ENCODE measurements around the gene RASSF7.
"Not testable (repeated sequence)": the region's sequence is repeated elsewhere in the genome, so short reads cannot be mapped to it uniquely, and the experiment has no call there.

RASSF7 gene, protein sequence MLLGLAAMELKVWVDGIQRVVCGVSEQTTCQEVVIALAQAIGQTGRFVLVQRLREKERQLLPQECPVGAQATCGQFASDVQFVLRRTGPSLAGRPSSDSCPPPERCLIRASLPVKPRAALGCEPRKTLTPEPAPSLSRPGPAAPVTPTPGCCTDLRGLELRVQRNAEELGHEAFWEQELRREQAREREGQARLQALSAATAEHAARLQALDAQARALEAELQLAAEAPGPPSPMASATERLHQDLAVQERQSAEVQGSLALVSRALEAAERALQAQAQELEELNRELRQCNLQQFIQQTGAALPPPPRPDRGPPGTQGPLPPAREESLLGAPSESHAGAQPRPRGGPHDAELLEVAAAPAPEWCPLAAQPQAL

GRCh38 chr11:560305-561147 is at the start of gene RASSF7, which contains the start of gene LMNTD2:
Gene RASSF7, plus strand, starts transcription at chr11:560970. Its CDS starts 799 bp downstream, at chr11:561769.
Gene LMNTD2, minus strand, starts transcription at chr11:560738. Its CDS starts 22 bp downstream, at chr11:560716.
- DNase-seq (ENCODE audit: low spot score): peak; percentile 94

- DNase-seq (ENCODE audit: low spot score): no peak
Observed at GRCh38 chr11:512761-513595, 47.8 kb upstream of the RASSF7 start.

GRCh38 chr11:514606-515005 is 46.2 kb upstream of the RASSF7 start:
- no peak for DNase-seq (ENCODE audit: low spot score)

DNA sequence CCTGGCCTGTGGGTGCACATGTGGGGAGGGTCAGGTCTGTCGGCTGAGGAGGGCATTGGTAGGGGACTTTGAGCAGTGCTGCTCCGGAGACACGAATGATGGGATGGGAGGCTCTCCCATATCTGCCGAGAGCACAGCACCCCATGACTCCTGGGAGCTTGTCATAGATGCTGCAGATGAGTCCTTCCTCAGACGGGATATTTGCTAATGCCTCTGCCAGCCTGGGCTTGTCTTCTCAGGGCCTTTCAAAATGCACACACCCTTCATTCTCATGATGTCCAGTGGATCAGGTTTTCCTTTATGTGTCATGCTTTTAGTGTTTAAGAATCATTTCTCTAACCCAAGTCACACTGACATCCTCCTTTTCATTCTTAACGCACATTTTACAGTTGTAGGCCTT is 45.6 kb upstream of the RASSF7 start:
- no peak for DNase-seq (ENCODE audit: low spot score)

DNA sequence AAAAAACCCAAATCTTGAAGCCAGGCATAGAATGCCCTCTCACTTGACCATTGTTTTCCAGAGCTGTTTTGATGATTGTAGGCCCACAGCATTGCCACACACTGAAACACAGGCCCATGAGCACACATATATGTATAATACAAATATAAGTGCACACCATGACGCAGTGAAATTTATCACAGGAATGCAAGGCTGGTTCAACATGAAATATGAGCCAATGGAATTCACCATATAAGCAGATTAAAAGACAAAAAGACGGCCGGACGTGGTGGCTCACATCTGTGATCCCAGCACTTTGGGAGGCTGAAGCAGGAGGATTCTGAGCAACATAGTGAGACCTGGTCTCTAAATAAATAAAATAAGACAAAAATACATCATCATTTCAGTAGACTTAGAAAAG is 44.4 kb upstream of the RASSF7 start:
- DNase-seq (ENCODE audit: low spot score): no peak

- DNase-seq (ENCODE audit: low spot score): not testable (repeated sequence)
Observed at GRCh38 chr11:516918-517685, 43.7 kb upstream of the RASSF7 start.

DNA sequence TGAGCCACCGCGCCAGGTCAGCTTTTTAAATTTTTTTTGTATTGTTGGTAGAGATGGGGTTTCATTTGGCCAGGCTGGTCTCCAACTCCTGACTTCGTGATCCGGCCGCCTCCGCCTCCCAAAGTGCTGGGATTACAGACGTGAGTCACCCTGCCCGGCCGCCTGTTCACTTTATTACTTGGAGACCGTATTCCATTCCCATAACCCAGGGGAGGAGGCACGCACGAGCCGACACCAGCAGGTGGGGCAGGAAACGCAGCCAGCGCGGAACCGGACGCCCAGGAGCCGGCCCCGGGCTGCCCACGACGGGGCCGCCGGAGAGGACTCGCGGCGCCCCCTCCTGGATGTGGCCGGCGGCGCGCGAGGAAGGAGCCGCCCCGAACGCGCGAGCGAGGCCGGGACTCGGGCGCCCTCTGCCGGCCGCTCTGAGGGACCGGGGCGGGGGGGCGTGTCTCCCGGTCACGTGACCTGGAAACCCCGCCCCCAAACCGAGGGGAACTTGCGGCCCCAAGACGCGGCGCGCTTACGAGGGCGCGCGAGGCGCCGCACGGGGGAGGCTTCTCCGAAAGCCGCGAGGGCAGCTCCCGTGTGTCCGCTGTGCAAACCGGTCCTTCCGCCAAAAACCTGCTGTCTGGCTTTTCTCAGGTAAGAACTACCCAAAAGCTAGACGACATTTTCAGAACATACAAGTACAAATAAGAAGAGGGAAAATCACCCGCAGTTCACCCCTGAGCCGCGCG is 42.1 kb upstream of the RASSF7 start:
- peak; percentile 94 for DNase-seq (ENCODE audit: low spot score)

DNA sequence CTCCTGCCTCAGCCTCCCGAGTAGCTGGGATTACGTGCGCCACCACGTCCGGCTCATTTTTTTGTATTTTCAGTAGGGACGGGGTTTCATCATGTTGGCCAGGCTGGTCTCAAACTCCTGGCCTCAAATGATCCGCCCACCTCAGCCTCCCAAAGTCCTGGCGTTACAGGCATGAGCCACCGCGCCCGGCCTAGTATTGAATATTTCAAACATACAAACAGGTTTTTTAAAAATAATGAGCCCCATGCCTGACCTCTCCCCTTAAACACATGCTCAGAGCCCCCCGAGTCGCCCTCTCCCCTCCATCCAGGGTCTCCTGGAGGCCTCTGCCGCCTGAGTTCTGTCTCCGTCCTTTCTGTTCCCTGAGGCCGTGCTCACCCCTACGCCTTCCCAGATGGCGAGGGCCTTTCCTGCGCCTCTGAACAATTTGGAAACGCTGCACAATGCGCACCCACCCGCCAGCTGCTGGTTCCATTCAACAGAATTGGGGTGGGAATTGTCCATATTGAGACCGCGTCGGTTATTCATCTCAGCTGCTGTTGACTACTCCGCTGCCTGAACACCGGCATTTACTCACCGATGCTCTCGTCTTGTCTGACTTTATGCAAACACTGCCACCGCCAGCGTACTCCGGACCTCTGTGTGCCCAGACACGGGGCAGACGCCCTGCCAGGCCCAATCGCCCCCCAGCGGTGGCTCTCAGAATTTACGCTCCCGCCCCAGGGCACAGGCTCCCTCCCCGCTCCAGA is 40.2 kb upstream of the RASSF7 start:
- DNase-seq (ENCODE audit: low spot score): no peak

GRCh38 chr11:521177-521688 is 39.5 kb upstream of the RASSF7 start:
- DNase-seq (ENCODE audit: low spot score): no peak

DNA sequence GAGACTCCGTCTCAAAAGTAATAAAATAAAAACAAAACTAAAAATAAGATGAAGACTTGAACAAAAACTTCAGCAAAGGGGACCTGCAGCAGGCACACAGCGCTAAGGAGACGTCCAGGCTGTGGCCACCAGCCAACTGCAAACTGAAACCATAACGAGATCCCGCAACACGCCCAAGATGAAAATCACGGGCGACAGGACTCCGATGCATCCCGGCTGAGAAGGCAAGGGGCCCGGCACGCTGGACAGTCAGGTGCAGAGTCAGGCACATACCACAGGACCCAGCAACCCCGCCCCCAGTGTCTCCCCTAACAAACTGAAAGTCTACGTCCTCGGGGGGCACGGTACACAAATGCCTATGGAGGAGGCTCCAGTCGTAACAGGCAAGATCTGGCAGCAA is 34.6 kb upstream of the RASSF7 start:
- no peak for DNase-seq (ENCODE audit: low spot score)

GRCh38 chr11:528166-528814 is 32.5 kb upstream of the RASSF7 start:
- no peak for DNase-seq (ENCODE audit: low spot score)

DNA sequence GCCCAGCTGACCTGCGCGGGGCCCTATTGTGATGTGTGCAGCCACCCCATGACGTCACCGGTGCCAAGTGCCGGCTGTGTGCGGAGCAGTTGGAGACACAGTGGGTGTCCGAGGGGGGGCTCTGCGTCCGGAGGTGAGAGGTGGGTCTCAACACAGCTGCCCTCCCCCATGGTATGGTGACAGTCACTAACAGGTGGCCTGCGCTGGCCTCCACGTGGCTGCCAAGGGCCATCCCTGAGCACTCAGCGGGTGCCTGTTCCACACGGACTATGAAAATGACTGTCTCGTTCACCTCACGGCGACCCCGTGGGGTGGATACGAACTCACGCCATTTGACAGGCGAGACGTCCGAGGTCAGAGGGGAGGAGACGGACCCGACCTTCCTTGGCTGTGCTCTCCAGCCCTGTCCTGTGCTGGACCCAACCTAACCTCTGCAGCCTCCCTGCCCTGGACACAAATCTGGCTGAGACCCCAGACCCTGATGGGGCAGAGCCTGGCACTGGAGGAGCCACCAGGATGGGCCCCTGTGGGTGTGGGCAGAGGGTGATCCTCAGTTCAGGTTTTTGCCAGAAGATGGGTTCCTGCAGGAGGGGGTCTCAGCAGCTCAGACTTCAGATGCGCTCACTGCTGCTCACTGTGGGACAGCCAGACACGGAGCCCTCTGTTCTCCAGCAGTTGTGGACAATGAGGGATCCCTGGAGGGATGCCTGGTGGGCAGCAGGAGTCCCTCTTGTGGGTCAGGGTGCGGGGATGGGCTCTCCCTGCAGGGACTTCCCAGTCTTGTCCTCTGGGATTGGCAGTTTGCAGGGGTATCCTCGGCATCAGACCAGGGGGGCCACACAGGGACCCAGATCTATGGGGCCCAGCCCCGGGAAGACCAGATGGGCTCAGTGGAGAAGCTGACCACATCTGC is 31.7 kb upstream of the RASSF7 start:
- no peak for DNase-seq (ENCODE audit: low spot score)

DNA sequence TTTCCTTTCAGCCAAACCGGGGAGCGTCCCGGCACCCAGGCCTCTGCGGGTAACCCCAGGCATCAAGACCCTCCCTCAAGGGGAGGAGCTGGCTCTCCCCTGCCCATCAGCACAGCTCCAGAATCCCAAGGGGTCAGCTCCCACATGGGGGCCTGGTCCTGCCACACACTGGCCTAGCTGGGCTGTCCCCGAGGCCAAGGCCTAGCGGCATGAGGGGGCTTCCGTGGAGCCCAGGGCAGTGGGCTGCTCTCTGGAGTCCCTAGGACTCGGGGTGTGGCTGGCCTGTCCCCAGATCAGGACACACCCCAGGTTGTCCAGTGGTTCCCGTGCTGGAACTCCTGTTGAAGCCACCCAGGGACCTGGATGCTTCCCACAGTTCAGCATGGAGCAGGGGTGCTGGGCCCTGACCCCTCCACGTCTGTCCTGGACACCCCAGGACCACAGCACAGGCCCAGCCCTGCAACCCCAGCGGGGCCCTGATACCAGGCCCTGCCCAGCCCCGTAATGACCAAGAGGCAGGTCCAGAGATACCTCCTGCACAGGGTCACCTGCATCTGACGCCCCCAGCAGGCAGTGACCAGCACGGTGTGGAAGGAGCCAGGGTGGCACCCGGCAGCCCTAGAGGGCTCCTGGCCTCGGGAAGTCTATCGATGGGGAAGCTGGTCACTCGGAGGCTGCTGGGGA is 30.9 kb upstream of the RASSF7 start:
- DNase-seq (ENCODE audit: low spot score): no peak

DNA sequence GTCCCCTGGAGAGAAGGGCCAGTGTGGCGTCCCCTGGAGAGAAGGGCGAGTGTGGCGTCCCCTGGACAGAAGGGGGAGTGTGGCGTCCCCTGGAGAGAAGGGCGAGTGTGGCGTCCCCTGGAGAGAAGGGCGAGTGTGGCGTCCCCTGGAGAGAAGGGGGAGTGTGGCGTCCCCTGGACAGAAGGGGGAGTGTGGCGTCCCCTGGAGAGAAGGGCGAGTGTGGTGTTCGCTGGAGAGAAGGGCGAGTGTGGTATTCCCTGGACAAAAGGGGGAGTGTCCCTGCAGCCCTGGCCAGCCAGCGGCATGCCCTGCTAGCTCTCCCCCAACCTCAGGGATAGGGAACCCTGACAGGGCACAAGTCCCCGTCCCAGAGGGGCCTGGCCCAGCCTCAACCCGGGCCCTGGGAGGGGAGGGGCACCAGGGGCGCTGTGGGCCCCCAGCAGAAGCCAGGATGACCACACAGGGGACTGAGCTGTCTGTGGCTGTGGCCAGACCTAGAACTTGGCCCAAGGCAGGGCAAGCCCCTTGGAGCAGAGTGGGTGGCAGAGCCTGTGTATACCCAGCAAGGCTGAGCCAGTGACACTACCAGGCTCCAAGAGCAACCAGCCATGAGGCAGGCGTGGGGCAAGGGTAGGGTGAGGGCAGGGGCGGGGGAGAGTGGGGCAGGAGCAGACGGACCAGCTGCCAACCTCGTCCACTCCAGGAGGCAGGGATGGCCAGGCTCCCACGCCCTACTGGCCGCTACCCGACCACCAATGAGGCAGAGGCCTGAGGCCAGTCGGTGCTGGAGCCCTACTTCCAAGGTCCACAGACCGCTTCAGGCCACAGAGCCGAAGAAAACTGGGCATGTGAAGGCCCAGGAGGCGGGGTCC is 29.6 kb upstream of the RASSF7 start:
- DNase-seq (ENCODE audit: low spot score): no peak

DNA sequence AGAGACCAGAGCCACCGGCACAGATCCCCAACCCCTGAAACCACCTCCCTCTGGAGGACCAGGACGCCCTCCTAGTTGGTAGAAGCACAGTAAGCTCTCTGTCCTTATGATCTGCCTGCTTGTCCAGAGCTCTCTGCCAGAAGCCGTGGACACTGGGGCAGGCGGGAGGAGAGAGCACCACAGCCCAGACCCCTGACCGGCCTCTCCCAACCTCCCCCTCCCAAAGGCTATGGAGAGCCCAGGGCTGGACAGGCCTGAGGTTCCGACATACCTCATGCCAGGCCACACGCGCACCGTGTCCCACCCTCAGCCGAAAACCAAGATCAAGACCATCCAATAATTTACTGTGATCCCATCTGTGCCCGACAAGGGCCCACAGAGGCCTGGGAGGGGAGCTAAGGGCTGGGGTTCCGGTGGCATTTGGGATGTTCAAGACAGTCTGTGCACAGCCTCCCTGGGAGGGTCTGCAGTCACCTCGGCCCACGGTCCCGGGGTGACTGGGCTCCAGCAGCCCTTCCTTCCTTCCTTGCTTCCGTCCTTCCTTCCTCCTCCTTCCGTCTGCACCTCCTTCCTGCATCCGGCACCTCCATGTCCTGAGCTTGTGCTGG is 28.7 kb upstream of the RASSF7 start:
- no peak for DNase-seq (ENCODE audit: low spot score)

- no peak for DNase-seq (ENCODE audit: low spot score)
Observed at GRCh38 chr11:532527-532985, 28.2 kb upstream of the RASSF7 start.
